C4-2B (cell line): ENCODE results near the gene DRC1.

Experiments
- CTCF ChIP-seq: fragments of 450-650 bp; conservative IDR thresholded peaks from 2 replicates; pipeline ENCODE4 v1.5.1; 2017; ENCODE audit warnings: mild to moderate bottlenecking
- ZFX ChIP-seq: fragments of 450-650 bp; IDR thresholded peaks from 2 replicates; pipeline ENCODE4 v1.6.1; 2017

DNA sequence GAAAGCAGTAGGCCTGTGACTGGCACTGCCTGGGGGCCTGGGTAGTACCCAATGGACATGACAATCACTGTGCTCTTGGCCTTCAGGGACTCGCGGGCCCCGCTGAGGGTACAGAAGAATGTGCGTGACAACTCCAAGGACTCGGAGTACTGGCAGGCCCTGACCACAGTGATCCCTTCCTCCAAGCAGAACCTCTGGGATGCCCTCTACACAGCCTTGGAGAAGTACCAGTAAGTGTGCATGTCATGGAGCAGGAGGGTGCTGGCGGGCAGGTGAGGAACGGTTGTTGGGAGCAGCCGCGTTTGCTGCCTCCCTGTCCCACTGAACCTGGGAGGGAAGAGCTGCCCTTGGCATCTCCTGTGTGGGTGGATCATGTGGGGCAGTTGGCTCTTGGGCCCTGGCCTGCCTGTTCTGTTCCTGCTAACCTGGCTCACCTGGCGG is 52.9 kb downstream of the DRC1 start:
- TF ChIP-seq CTCF (no peak), ZFX (no peak)
